GM06990 (cell line): Measurements from ENCODE around the gene SLC25A51.

ENCODE experiments used
- DNase-seq: peaks from one replicate; pipeline ENCODE4 v3.0.0-alpha.2; 2011; ENCODE audit not compliant: insufficient read length; ENCODE audit errors: extremely low read depth
- H3K27me3 ChIP-seq: replicated peaks from 2 replicates; pipeline ENCODE4 v1.6.0; 2011; ENCODE audit warnings: low read length; ENCODE audit not compliant: control insufficient read depth, insufficient read depth
- H3K36me3 ChIP-seq: 2 replicates; pipeline ENCODE4 v1.5.1; 2011; ENCODE audit warnings: low read length; ENCODE audit not compliant: control insufficient read depth, insufficient read depth
- H3K4me3 ChIP-seq: replicated peaks from 2 replicates; pipeline ENCODE4 v1.5.1; 2011; ENCODE audit warnings: low read depth, mild to moderate bottlenecking, control low read depth, low read length
- TF ChIP-seq, protein P1 (sequence below): IDR thresholded peaks from 2 replicates; pipeline ENCODE4 v1.5.1; 2011; ENCODE audit warnings: low read length, control low read depth, mild to moderate bottlenecking, inconsistent platforms; ENCODE audit not compliant: insufficient read depth, poor library complexity, severe bottlenecking

Gene SLC25A51

DNA sequence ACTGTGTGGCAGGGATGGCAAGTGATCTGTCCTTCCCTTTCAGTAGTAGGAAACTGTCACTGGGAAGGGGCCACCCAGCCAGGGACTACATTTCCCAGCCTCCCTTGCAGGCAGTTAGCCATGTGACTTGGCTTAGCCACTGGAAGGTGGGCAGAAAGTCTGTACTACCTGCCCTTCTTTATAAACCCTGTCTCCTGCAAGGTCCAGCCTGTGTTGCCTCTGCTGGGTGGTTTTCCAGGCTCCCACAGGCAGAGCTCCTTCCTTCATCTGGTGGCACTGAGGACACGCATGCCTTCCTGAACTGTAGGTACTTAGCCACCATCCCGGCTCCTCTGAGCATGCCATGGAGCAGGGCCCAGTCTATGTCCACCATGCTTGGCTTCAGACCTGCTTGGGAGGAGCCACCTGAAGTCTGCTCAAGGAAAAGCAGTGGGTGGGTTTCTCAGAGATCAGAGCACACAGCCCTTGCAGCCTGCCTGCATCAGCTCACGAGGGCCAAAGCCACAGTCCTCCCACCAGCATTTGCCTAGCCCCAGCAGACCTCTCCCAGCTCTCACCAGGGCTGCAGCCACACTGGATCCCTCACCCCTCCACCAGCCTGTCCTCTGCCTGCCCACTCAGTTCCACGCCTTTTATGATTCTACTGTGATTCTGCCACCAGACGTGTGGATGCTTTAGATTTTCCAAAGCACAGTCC is 16.7 kb upstream of the SLC25A51 start:
- Histone ChIP-seq H3K27me3 (no peaks in the 10 kb centered on the region), H3K4me3 (no peak overlapping the region), H3K36me3 (no peaks in the 10 kb centered on the region; the same call in 1 of the 2 replicates)
- TF ChIP-seq, protein P1, sequence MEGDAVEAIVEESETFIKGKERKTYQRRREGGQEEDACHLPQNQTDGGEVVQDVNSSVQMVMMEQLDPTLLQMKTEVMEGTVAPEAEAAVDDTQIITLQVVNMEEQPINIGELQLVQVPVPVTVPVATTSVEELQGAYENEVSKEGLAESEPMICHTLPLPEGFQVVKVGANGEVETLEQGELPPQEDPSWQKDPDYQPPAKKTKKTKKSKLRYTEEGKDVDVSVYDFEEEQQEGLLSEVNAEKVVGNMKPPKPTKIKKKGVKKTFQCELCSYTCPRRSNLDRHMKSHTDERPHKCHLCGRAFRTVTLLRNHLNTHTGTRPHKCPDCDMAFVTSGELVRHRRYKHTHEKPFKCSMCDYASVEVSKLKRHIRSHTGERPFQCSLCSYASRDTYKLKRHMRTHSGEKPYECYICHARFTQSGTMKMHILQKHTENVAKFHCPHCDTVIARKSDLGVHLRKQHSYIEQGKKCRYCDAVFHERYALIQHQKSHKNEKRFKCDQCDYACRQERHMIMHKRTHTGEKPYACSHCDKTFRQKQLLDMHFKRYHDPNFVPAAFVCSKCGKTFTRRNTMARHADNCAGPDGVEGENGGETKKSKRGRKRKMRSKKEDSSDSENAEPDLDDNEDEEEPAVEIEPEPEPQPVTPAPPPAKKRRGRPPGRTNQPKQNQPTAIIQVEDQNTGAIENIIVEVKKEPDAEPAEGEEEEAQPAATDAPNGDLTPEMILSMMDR: no peak
- DNase-seq: no peak

DNA sequence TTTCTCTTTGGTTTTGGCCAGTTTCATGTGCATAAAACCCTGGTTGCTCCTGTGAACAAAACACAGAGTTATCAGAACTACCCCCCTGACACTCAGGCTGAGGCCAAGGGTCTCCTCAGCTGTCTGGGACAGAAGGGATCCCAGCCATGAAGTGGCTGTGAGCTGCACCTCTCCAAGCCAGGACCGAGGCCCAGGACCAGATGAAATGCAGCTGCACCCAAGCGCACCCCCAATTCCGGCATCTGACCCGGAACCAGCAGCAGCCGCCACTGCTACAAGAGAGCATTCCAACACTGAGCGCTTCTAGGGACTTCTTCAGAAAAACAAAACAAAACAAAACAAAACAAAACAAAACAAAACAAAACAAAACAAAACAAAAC is 16.0 kb upstream of the SLC25A51 start:
- Histone ChIP-seq H3K27me3 (no peaks in the 10 kb centered on the region), H3K36me3 (no peaks in the 10 kb centered on the region; the same call in 1 of the 2 replicates), H3K4me3 (no peak overlapping the region)
- no peak for DNase-seq
- TF ChIP-seq, protein P1: no peak

DNA sequence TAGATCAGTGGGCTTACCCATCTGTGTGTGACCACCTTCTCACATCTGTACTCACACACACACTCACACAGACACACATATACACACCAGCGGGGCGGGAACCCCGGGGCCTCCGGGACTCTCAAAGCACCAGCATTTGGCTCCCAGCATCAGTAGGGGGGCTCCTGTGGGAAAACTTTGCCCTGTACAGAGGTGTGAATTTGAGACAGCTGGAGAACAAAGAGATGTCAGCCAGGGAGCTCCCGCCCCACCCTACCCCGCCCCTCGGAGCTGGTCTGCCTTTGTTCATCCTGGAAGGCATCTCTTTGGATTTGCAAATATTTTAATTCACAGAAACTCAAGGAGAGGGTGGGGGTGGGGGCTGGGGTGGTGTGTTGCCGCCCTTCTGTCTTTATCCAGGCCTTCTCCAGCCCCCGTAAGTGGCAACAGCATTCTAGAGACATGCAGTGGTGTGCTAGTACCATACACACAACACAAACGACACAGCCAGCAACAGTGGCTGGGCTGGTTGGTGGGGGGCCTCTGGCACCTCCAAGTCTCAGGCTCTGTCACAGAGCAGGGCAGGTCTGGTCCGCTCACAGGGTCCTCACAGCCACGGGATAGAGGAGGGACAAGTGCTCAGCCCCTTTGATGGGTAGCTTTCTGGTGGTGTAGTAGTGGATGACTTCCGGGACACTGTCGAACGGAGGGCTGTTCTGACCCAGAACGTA is 15.5 kb upstream of the SLC25A51 start:
- DNase-seq: no peak
- TF ChIP-seq, protein P1: no peak

DNA sequence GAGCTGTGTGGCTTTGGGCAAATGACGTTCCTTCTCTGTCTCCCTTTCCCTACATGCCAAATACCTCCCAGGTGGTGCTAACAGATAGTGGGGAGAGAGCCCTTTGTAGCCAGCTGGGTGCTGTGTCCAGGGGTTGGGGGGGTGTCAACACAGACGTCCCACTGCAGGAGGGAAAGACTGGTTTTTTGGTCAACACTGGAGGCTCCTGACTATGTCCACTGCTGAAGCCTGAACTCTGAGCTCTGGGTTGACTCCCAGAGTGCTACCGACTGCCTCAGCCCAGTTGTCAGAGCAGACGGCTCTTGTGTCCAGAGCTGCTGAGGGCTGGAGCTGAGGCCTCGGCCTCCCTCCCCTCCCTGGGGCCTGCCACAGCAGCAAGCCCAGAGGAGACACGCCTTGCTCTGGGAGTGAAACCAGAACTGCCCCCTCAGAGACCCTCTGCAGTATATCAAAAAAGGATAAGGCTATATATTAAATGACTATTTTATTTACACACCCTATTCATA is 14.8 kb upstream of the SLC25A51 start:
- TF ChIP-seq, protein P1: no peak
- H3K27me3 ChIP-seq: no peaks in the 10 kb centered on the region
- no peak overlapping the region for H3K4me3 ChIP-seq
- DNase-seq: no peak
- H3K36me3 ChIP-seq: no peaks in the 10 kb centered on the region; the same call in 1 of the 2 replicates

More for the DNA sequence above, 15.5 kb upstream of the SLC25A51 start:
- Histone ChIP-seq H3K27me3 (no peaks in the 10 kb centered on the region), H3K36me3 (no peaks in the 10 kb centered on the region; the same call in 1 of the 2 replicates), H3K4me3 (no peak overlapping the region)

DNA sequence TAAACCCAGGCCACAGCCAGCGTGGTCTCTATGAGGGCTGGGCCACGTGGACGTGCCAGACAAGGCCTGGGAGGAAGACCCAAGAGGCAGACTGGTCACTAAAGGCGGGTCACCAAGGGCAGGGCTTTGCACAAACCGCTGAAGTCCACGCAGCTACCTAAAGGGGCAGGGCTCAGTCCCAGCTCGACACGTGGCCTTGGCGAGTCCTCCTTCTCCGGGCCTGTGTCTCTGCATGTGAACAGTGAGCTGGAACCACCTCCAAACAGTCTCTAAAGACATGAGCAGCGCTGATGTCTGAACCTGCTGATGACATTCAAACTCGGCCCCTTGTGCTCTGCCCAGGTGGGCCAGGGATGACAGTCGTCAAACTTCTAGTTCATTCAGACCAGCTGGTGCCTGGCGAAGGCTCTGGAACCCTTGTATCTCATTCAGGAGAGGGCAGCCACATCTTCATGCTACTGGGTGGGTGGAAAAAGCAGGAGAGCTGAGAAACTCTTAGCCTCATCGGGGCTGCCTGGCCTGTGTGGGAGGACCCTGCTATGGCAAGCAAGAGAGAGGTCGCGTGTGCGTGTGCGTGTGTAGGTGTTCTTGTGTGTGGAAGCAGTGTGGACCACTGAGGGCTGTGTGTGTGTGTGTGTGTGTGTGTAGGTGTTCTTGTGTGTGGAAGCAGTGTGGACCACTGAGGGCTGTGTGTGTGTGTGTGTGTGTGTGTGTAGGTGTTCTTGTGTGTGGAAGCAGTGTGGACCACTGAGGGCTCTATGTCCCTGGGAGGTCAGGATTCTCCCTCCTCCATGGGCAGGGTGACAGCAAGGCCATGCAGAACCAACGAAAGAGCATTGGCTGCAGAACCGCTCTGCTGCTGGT is 14.1 kb upstream of the SLC25A51 start:
- no peak for DNase-seq
- Histone ChIP-seq H3K4me3 (no peak overlapping the region), H3K27me3 (no peaks in the 10 kb centered on the region), H3K36me3 (no peaks in the 10 kb centered on the region; the same call in 1 of the 2 replicates)
- TF ChIP-seq, protein P1: no peak
